ENCODE data around the gene TGM3. TPM values are rescaled to one million over a fixed set of nuclear protein-coding genes. Genes with fewer than 3 reads are reported as not detected.

Gene TGM3, protein sequence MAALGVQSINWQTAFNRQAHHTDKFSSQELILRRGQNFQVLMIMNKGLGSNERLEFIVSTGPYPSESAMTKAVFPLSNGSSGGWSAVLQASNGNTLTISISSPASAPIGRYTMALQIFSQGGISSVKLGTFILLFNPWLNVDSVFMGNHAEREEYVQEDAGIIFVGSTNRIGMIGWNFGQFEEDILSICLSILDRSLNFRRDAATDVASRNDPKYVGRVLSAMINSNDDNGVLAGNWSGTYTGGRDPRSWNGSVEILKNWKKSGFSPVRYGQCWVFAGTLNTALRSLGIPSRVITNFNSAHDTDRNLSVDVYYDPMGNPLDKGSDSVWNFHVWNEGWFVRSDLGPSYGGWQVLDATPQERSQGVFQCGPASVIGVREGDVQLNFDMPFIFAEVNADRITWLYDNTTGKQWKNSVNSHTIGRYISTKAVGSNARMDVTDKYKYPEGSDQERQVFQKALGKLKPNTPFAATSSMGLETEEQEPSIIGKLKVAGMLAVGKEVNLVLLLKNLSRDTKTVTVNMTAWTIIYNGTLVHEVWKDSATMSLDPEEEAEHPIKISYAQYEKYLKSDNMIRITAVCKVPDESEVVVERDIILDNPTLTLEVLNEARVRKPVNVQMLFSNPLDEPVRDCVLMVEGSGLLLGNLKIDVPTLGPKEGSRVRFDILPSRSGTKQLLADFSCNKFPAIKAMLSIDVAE
- not detected for total RNA-seq (ENCODE audit: unreplicated experiment)
- long read RNA-seq = 0 reads

DNA sequence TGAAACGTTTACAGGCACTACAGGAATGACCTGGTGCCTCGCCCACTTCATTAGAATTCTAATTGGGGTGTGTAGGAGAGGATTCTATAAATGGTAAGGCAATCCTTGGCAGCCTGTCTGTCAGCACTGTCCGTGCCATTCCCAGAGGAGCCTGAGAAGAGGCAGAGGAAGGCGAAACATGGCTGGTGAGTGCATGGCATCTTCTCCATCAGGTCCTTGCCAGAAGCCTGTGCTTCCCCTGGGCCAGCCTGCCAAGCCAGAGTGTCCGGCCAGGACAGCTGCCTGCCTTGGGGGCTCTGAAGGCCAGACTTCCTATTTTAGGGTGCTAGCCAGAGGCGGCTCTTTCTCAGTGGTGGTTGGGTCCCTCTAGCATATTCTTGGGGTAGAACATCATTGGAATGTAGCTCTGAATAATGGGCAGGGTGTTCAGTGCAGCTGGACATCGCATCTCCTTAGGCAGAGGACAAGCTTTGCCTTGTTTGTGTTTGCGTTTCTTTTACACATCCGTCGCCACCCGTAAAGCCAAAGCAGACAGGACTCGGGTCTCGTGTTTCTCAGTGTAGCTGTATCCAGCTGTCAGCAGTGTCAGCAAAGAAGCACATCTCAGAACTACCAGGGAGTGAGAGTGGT is at the start of gene TGM3:
Gene TGM3 (plus strand): TSS at position 116 of the 630 bp plus-strand sequence. CDS start 63 bp downstream, at position 179.
- H3K4me3 Mint-ChIP-seq (ENCODE audit: unreplicated experiment) = no peak within 1 kb of the TSS
- no peaks in the 10 kb centered on the region for H3K4me1 Mint-ChIP-seq (ENCODE audit: unreplicated experiment)

GRCh38 chr20:2246069-2246491 is 49.7 kb upstream of the TGM3 start:
- H3K9me3 Mint-ChIP-seq (ENCODE audit: unreplicated experiment) = no peaks in the 10 kb centered on the region
- H3K27ac Mint-ChIP-seq (ENCODE audit: unreplicated experiment) = no peak overlapping the region
- no peak overlapping the region for H3K4me3 Mint-ChIP-seq (ENCODE audit: unreplicated experiment)
- TF ChIP-seq, protein P1, sequence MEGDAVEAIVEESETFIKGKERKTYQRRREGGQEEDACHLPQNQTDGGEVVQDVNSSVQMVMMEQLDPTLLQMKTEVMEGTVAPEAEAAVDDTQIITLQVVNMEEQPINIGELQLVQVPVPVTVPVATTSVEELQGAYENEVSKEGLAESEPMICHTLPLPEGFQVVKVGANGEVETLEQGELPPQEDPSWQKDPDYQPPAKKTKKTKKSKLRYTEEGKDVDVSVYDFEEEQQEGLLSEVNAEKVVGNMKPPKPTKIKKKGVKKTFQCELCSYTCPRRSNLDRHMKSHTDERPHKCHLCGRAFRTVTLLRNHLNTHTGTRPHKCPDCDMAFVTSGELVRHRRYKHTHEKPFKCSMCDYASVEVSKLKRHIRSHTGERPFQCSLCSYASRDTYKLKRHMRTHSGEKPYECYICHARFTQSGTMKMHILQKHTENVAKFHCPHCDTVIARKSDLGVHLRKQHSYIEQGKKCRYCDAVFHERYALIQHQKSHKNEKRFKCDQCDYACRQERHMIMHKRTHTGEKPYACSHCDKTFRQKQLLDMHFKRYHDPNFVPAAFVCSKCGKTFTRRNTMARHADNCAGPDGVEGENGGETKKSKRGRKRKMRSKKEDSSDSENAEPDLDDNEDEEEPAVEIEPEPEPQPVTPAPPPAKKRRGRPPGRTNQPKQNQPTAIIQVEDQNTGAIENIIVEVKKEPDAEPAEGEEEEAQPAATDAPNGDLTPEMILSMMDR (IDR thresholded peaks at IDR 0.05; ENCODE audit: unreplicated experiment) = no peak
- peaks cover 3% of the 10 kb centered on the region for H3K27me3 Mint-ChIP-seq (ENCODE audit: unreplicated experiment)
- H3K36me3 Mint-ChIP-seq (ENCODE audit: low read depth, unreplicated experiment) = no peaks in the 10 kb centered on the region
- no peak for DNase-seq (ENCODE audit: low spot score)
- H3K4me1 Mint-ChIP-seq (ENCODE audit: unreplicated experiment) = peaks cover 5% of the 10 kb centered on the region

More for the DNA sequence above, at the start of gene TGM3:
- DNase-seq (ENCODE audit: low spot score) = no peak
- Mint-ChIP-seq H3K27ac (ENCODE audit: unreplicated experiment) (no peak within 1 kb of the TSS), H3K27me3 (ENCODE audit: unreplicated experiment) (peaks cover 5% of the 10 kb centered on the region), H3K36me3 (ENCODE audit: low read depth, unreplicated experiment) (no peaks in the 10 kb centered on the region), H3K9me3 (ENCODE audit: unreplicated experiment) (no peaks in the 10 kb centered on the region)
- TF ChIP-seq, protein P1 (IDR thresholded peaks at IDR 0.05; ENCODE audit: unreplicated experiment) = no peak

- Mint-ChIP-seq H3K36me3 (ENCODE audit: low read depth, unreplicated experiment) (no peaks in the 10 kb centered on the region), H3K27me3 (ENCODE audit: unreplicated experiment) (peaks cover 3% of the 10 kb centered on the region), H3K9me3 (ENCODE audit: unreplicated experiment) (no peaks in the 10 kb centered on the region), H3K27ac (ENCODE audit: unreplicated experiment) (no peak overlapping the region), H3K4me1 (ENCODE audit: unreplicated experiment) (peaks cover 5% of the 10 kb centered on the region), H3K4me3 (ENCODE audit: unreplicated experiment) (no peak overlapping the region)
- no peak for DNase-seq (ENCODE audit: low spot score)
- TF ChIP-seq, protein P1 (IDR thresholded peaks at IDR 0.05; ENCODE audit: unreplicated experiment) = no peak
These were observed 47.0 kb upstream of the TGM3 start for GRCh38 chr20:2248837-2249236.

GRCh38 chr20:2249935-2250334 is 45.9 kb upstream of the TGM3 start:
- H3K4me3 Mint-ChIP-seq (ENCODE audit: unreplicated experiment) = no peak overlapping the region
- H3K4me1 Mint-ChIP-seq (ENCODE audit: unreplicated experiment) = peaks cover 4% of the 10 kb centered on the region

More at GRCh38 chr20:2249935-2250334, 45.9 kb upstream of the TGM3 start:
- no peaks in the 10 kb centered on the region for H3K9me3 Mint-ChIP-seq (ENCODE audit: unreplicated experiment)
- no peak overlapping the region for H3K27ac Mint-ChIP-seq (ENCODE audit: unreplicated experiment)
- TF ChIP-seq, protein P1 (IDR thresholded peaks at IDR 0.05; ENCODE audit: unreplicated experiment) = no peak
- H3K27me3 Mint-ChIP-seq (ENCODE audit: unreplicated experiment) = peaks cover 3% of the 10 kb centered on the region
- no peak for DNase-seq (ENCODE audit: low spot score)
- H3K36me3 Mint-ChIP-seq (ENCODE audit: low read depth, unreplicated experiment) = no peaks in the 10 kb centered on the region
